Epithelial cell of proximal tubule (primary cell): Measurements from ENCODE around the gene MRM3. TPM values are rescaled to one million over a fixed set of nuclear protein-coding genes. Genes with fewer than 3 reads are reported as not detected.
"Not testable (repeated sequence)": the region's sequence is repeated elsewhere in the genome, so short reads cannot be mapped to it uniquely, and the experiment has no call there.

Experiments
- DNase-seq: peaks from one replicate; pipeline ENCODE4 v3.0.0-alpha.2; 2011; ENCODE audit warnings: low read depth
- H3K4me3 ChIP-seq: 2 replicates; pipeline ENCODE4 v1.5.1; 2011; ENCODE audit warnings: low read depth, mild to moderate bottlenecking, low read length
- CTCF ChIP-seq: conservative IDR thresholded peaks from 2 replicates; pipeline ENCODE4 v1.5.1; 2012; ENCODE audit warnings: low read depth, mild to moderate bottlenecking, low read length
- total RNA-seq: library from RNA; depleted of rRNA; stranded (reverse); fragments of >200 nt; gene quantifications from 2 replicates; pipeline ENCODE4 v1.2.3, GENCODE V29; 2015

The MRM3 gene
- total RNA-seq, 1 donor from 2014 or later: 18.5 TPM

- no peak for DNase-seq
- no peak overlapping the region for H3K4me3 ChIP-seq
- TF ChIP-seq CTCF: no peak
Observed at GRCh38 chr17:819251-819650, 37.1 kb downstream of the MRM3 start.

GRCh38 chr17:823501-823902, 41.3 kb downstream of the MRM3 start:
- no peak overlapping the region for H3K4me3 ChIP-seq
- TF ChIP-seq CTCF: no peak
- no peak for DNase-seq

GRCh38 chr17:824378-824777, 42.2 kb downstream of the MRM3 start:
- no peak for TF ChIP-seq CTCF
- DNase-seq: no peak
- H3K4me3 ChIP-seq: no peak overlapping the region

- no peak overlapping the region for H3K4me3 ChIP-seq
- DNase-seq: no peak
- TF ChIP-seq CTCF: no peak
Observed at GRCh38 chr17:825216-825615, 43.1 kb downstream of the MRM3 start.

GRCh38 chr17:826778-827177, 44.6 kb downstream of the MRM3 start:
- H3K4me3 ChIP-seq: no peak overlapping the region
- DNase-seq: no peak

GRCh38 chr17:828761-829160, 46.6 kb downstream of the MRM3 start:
- DNase-seq: no peak
- H3K4me3 ChIP-seq: no peak overlapping the region
- no peak for TF ChIP-seq CTCF

More at GRCh38 chr17:826778-827177, 44.6 kb downstream of the MRM3 start:
- TF ChIP-seq CTCF: no peak

GRCh38 chr17:829614-830013, 47.5 kb downstream of the MRM3 start:
- H3K4me3 ChIP-seq, DNase-seq: not testable (repeated sequence)

GRCh38 chr17:830381-830780, 48.2 kb downstream of the MRM3 start:
- H3K4me3 ChIP-seq: no peak overlapping the region
- no peak for DNase-seq
- no peak for TF ChIP-seq CTCF
